AG09319 (cell line): Measurements from ENCODE around the gene RPL36.

ENCODE experiments used
- DNase-seq: peaks from one replicate; pipeline ENCODE4 v3.0.0-alpha.2; 2010; ENCODE audit warnings: low read depth; ENCODE audit errors: extremely low read depth
- CTCF ChIP-seq: IDR thresholded peaks from 2 replicates; pipeline ENCODE4 v1.5.1; 2011; ENCODE audit warnings: low read depth, mild to moderate bottlenecking, inconsistent platforms, low read length, moderate library complexity

Gene RPL36

GRCh38 chr19:5664515-5664914 is 25.6 kb upstream of the RPL36 start:
- no peak for TF ChIP-seq CTCF
- no peak for DNase-seq

DNA sequence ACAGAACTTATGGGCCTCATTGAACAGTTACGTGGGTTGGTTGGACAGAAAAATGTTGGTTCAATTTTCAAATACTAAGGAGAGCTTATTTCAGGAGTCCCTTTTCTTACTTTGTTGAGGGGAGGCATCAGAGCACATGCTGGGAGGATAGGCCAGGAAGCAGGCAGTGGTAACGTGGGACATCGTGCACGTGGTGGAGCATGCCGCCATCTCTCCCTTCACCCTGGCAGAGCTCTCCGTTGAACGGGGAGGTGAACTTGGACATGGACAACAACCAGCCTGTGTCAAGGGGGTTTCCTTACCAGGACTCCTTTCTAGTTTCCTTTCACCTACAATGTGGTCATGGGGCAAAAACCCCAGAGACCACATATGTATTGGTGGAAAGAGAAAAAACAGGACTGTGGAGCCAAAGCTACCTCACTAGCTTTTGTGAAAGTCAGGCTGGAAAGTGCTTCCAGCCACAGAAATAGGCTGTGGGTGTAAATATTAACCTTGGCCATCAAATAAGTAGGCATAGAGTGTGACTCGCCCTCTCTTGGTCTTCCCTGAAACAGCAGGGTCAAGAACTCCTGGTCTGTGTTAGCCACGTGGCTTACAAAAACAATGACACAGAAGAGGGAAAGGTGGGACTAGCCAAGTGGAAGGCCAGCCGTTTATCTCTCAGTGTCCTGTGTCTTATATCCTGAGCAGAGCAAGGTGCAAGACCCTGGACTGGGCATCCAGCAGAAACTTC is 24.1 kb upstream of the RPL36 start:
- no peak for DNase-seq
- peak; percentile 26 for TF ChIP-seq CTCF

DNA sequence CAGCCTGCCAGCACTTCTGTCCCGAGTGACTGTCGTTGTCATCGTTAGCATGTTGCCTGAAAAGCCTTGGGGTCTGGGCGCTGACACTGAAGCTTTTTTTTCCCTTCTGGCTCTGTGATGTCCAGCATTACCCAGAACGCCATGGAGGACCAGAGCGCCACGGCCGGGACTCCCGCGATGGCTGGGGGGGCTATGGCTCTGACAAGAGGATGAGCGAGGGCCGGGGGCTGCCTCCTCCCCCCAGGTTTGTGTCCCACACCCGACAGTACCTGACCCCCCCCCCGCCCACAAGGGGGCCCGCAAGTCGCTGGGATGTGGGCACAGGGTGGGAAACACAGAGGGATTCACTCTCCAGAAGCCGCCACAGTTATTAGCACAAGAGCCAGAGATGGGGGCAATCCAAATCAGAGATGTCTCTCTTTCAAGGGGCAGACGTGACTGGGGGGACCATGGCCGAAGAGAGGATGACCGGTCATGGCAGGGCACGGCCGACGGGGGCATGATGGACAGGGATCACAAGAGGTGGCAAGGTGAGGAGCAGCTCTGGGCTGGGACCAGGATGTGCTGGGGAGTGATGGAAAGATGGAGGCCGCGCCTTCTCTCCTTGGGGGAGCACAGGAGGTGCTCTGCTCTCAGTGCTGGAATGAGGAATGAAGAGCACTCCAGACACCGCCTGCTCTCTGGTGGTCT is 23.0 kb upstream of the RPL36 start:
- DNase-seq = no peak
- TF ChIP-seq CTCF = no peak

GRCh38 chr19:5667751-5668271 is 22.3 kb upstream of the RPL36 start:
- TF ChIP-seq CTCF = no peak
- DNase-seq = no peak

GRCh38 chr19:5669212-5669611 is 20.9 kb upstream of the RPL36 start:
- TF ChIP-seq CTCF = no peak
- no peak for DNase-seq

- no peak for TF ChIP-seq CTCF
- DNase-seq = no peak
Observed at GRCh38 chr19:5671600-5671999, 18.5 kb upstream of the RPL36 start.
